Fibroblast of skin of scalp (primary cell): ENCODE results near the gene TRIM48. TPM values are rescaled to one million over a fixed set of nuclear protein-coding genes. Genes with fewer than 3 reads are reported as not detected.
"Not testable (repeated sequence)": the region's sequence is repeated elsewhere in the genome, so short reads cannot be mapped to it uniquely, and the experiment has no call there.

ENCODE experiments used
- DNase-seq: peaks from one replicate; pipeline ENCODE4 v3.0.0-alpha.2; 2013
- polyA plus RNA-seq, 2 experiments: library from polyadenylated mRNA; unstranded; fragments of 120-200 nt; gene quantifications; one replicate each; pipeline ENCODE4 v1.2.1, GENCODE V29; 2013; ENCODE audit not compliant: insufficient read length in 2 of 2

TRIM48 gene, protein sequence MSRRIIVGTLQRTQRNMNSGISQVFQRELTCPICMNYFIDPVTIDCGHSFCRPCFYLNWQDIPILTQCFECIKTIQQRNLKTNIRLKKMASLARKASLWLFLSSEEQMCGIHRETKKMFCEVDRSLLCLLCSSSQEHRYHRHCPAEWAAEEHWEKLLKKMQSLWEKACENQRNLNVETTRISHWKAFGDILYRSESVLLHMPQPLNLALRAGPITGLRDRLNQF
- polyA plus RNA-seq (2013, experiment 1 of 2; ENCODE audit: insufficient read length), result not detected
- polyA plus RNA-seq (2013, experiment 2 of 2; ENCODE audit: insufficient read length), result not detected

DNA sequence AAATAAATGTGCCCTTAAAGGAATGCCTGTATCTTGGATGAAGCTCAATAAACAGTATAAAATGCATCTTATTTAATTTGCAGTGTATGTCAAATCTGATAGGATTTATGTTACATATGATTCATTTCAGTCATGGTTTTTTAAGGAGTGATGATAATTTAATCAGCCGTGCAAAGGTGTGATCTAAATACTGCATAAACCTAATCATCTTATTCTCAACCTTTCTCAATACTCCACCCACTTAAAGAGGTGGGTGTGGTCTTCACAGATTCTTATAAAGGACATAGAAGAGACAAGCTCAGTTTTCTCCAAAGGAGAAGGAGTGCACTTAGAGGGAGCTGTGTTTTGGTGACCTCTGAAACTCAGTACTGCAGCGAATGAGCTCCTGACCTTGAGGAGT lies at the start of gene TRIM48:
Gene TRIM48, plus strand, starts transcription at position 301 of the 400 bp plus-strand sequence. CDS start 113 bp downstream, outside the sequence.
- DNase-seq, result not testable (repeated sequence)

DNA sequence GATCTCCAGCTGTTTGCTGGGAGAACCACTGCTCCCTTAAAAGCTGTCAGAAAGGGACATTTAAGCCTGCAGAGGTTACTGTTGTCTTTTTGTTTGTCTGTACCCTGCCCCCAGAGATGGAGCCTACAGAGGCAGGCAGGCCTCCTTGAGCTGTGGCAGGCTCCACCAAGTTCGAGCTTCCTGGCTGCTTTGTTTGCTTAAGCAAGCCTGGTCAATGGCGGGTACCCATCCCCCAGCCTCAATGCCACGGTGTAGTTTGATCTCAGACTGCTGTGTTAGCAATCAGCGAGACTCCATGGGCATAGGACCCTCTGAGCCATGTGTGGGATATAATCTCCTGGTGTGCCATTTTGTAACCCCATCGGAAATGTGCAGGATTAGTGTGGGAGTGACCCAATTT lies 23.6 kb upstream of the TRIM48 start:
- DNase-seq, result not testable (repeated sequence)

DNA sequence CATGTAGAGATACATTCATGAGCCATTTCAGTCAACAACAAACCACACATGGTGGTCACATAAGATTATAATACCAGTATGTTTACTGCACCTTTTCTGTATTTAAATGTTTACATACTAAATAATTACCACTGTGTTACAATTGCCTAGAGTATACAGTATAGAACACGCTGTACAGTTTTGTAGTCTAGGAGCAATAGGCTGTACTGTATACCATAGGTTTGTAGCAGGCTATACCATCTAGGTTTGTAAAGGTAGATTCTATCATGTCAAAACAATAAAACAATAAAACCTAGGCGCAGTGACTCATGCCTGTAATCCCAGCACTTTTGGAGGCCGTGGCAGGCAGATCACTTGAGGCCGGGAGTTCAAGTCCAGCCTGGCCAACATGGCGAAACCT lies 1.1 kb downstream of the TRIM48 start:
- DNase-seq, result no peak
